Dendritic cell treated with granulocyte-macrophage colony-stimulating factor and Interleukin-4, amounts not matched to agents 40 ng/mL and 50 ng/mL, for 4 days (primary cell): ENCODE data around the gene OSGEP.

Source experiments
- H3K27ac Mint-ChIP-seq: one replicate; pipeline ENCODE4 v1.8.0; 2022; ENCODE audit warnings: mild to moderate bottlenecking, mixed read lengths
- H3K27me3 Mint-ChIP-seq: one replicate; pipeline ENCODE4 v1.8.0; 2022; ENCODE audit warnings: mild to moderate bottlenecking, mixed read lengths
- H3K36me3 Mint-ChIP-seq: one replicate; pipeline ENCODE4 v1.8.0; 2022; ENCODE audit warnings: low read depth, mixed read lengths
- H3K4me1 Mint-ChIP-seq: one replicate; pipeline ENCODE4 v1.8.0; 2022; ENCODE audit warnings: low read depth, mixed read lengths
- H3K4me3 Mint-ChIP-seq: one replicate; pipeline ENCODE4 v1.8.0; 2022; ENCODE audit warnings: mild to moderate bottlenecking, moderate library complexity, mixed read lengths
- H3K9me3 Mint-ChIP-seq: one replicate; pipeline ENCODE4 v1.8.0; 2022; ENCODE audit warnings: mixed read lengths
- intact Hi-C: fragments of 100-400 bp; cut with micrococcal nuclease; formaldehyde crosslinking; loops from one replicate; pipeline ENCODE4 v1.15.0; 2022

The OSGEP gene

DNA sequence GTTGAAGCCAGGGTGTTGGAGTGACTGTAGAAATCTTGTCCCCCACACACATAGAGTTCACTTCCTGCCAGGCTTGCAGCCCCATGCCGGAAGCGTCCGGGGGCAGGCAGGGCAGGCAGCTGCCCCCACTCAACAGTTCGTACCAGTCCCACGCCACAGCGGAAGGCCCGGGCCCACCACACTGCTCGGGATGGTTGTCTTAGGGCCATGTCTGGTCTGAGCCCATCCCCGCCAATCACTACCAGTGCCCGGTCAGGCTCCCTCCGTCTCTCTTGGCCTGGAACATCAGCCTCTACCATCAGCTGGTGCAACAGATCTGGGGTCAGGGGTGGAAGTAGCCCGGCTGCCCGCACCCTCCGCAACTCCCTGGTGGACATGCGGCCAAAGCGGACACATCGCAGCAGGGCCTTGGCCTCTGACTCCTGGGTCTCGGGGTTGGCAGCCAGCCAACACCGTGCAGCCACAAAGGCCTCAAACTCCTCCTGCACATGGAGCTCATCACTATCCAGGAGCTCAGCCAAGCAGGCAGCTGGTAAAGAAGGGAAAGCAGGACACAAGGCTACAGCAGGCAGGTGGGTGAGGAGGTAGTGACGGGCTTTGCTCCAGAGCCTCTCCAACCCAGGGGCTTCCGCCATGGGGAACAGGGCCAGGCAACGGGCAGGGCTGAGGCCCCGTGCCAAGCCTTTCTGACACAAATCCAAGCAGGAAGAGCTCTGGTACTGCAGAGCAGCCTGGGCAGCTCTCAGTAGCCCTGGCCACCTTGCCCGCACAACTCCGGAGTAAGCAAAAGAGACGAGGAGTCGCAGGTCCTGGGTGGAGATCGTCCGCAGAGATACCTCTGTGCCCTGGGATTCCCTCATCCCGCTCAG, 24.6 kb downstream of the OSGEP start:
- Mint-ChIP-seq H3K36me3 (no peaks in the 10 kb centered on the region), H3K27me3 (no peaks in the 10 kb centered on the region), H3K27ac (peak overlapping the region; percentile 81), H3K4me1 (peaks cover 48% of the 10 kb centered on the region), H3K4me3 (no peak overlapping the region), H3K9me3 (no peaks in the 10 kb centered on the region)
- intact Hi-C loops: no loop called here

DNA sequence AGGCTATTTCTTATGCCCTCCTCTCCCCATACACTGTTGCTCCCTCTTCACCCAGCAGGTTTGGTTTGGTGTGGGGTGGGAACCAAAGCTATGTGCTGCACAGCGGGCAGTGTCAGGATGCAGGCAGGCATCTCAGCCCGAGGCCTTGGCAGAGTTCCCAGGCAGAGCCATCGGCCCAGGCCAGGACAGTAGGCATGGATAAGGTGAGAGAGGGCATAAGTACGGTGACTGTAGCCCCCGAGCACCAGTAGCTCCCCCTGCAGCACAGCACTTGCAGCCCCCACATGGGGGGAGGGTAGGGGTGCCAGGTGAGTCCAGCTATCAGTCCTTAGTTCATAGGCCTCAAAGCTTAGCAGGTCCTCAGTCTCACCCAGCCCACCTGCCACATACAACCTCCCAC, 25.8 kb downstream of the OSGEP start:
- peak overlapping the region; percentile 81 for H3K27ac Mint-ChIP-seq
- H3K36me3 Mint-ChIP-seq: no peaks in the 10 kb centered on the region
- intact Hi-C loops: no loop called here
- no peaks in the 10 kb centered on the region for H3K27me3 Mint-ChIP-seq
- no peaks in the 10 kb centered on the region for H3K9me3 Mint-ChIP-seq
- peaks cover 55% of the 10 kb centered on the region for H3K4me1 Mint-ChIP-seq
- no peak overlapping the region for H3K4me3 Mint-ChIP-seq

GRCh38 chr14:20428010-20428365, 26.6 kb downstream of the OSGEP start:
- Mint-ChIP-seq H3K9me3 (no peaks in the 10 kb centered on the region), H3K36me3 (no peaks in the 10 kb centered on the region), H3K27me3 (no peaks in the 10 kb centered on the region), H3K4me1 (peaks cover 55% of the 10 kb centered on the region), H3K27ac (peak overlapping the region; percentile 81), H3K4me3 (peak overlapping the region; percentile 63)
- intact Hi-C loops: no loop called here

DNA sequence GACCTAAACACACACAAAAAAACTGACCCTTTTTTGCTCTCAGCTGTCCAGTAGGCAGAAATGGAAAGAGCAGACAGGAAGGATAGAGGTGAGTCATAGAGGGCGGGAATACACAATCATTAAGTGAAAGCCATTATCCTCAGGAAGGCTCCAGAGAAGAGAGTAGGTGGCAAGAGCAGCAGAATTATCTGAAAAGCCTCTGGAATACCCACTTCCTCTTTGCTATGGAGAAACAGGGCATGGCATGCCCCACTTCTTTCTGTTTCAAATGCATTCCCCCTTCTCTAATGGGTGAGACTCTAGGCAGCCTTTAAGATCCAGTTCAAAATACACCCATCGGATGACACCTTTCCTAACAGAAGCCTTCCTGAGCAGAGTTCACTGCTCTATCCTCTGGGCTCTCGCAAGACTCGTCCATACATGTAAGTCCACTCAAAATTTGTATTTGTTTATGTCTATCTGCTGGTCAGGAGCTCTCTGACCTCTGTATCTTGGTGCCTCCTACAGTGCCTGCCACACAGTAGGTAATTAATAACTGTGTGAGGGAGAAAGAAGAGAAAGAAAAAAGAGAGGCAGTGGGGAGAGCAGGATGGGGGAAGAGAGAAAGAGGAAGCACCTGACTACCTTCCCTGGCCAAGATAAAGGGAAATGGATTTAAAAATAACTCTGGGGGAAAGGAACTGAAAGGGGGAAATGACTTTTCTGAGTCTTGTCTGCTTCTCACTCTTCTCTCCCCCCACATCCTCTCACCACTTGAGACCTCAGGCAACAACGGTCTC, 27.2 kb downstream of the OSGEP start:
- Mint-ChIP-seq H3K4me1 (peaks cover 55% of the 10 kb centered on the region), H3K4me3 (peak overlapping the region; percentile 63), H3K27me3 (no peaks in the 10 kb centered on the region), H3K36me3 (no peaks in the 10 kb centered on the region), H3K27ac (peak overlapping the region; percentile 81), H3K9me3 (no peaks in the 10 kb centered on the region)
- intact Hi-C loops: no loop called here

- H3K27me3 Mint-ChIP-seq: no peaks in the 10 kb centered on the region
- H3K36me3 Mint-ChIP-seq: no peaks in the 10 kb centered on the region
- no peak overlapping the region for H3K27ac Mint-ChIP-seq
- intact Hi-C loops: no loop called here
- peaks cover 45% of the 10 kb centered on the region for H3K4me1 Mint-ChIP-seq
- no peak overlapping the region for H3K4me3 Mint-ChIP-seq
- no peaks in the 10 kb centered on the region for H3K9me3 Mint-ChIP-seq
These were observed 29.8 kb downstream of the OSGEP start for GRCh38 chr14:20424851-20425250.

GRCh38 chr14:20422886-20423285, 31.7 kb downstream of the OSGEP start:
- H3K36me3 Mint-ChIP-seq: no peaks in the 10 kb centered on the region
- no peaks in the 10 kb centered on the region for H3K27me3 Mint-ChIP-seq
- intact Hi-C loops: no loop called here
- H3K27ac Mint-ChIP-seq: no peak overlapping the region
- H3K9me3 Mint-ChIP-seq: no peaks in the 10 kb centered on the region
- H3K4me3 Mint-ChIP-seq: no peak overlapping the region
- peaks cover 43% of the 10 kb centered on the region for H3K4me1 Mint-ChIP-seq

GRCh38 chr14:20421267-20421666, 33.3 kb downstream of the OSGEP start:
- Mint-ChIP-seq H3K4me3 (no peak overlapping the region), H3K36me3 (no peaks in the 10 kb centered on the region), H3K27ac (no peak overlapping the region), H3K4me1 (peaks cover 37% of the 10 kb centered on the region), H3K27me3 (no peaks in the 10 kb centered on the region), H3K9me3 (no peaks in the 10 kb centered on the region)
- intact Hi-C loops: no loop called here

- H3K9me3 Mint-ChIP-seq: no peaks in the 10 kb centered on the region
- H3K4me3 Mint-ChIP-seq: no peak overlapping the region
- H3K27ac Mint-ChIP-seq: peak overlapping the region; percentile 47
- H3K27me3 Mint-ChIP-seq: no peaks in the 10 kb centered on the region
- H3K36me3 Mint-ChIP-seq: no peaks in the 10 kb centered on the region
- intact Hi-C loops: loop anchor here (10.0 kb wide), 1 partner anchor 75 kb away; the partner anchor contains the start of gene PARP2
- peaks cover 30% of the 10 kb centered on the region for H3K4me1 Mint-ChIP-seq
These were observed 35.2 kb downstream of the OSGEP start for GRCh38 chr14:20419419-20419818.

GRCh38 chr14:20418501-20418909, 36.1 kb downstream of the OSGEP start:
- H3K36me3 Mint-ChIP-seq: peaks cover 4% of the 10 kb centered on the region
- H3K27ac Mint-ChIP-seq: no peak overlapping the region
- H3K27me3 Mint-ChIP-seq: no peaks in the 10 kb centered on the region
- H3K4me1 Mint-ChIP-seq: peaks cover 37% of the 10 kb centered on the region
- H3K4me3 Mint-ChIP-seq: no peak overlapping the region
- intact Hi-C loops: loop anchor here (10.0 kb wide), 1 partner anchor 74 kb away; the partner anchor contains the start of gene PARP2
- H3K9me3 Mint-ChIP-seq: no peaks in the 10 kb centered on the region

GRCh38 chr14:20417250-20418186, 37.1 kb downstream of the OSGEP start:
- Mint-ChIP-seq H3K36me3 (peaks cover 14% of the 10 kb centered on the region), H3K27me3 (no peaks in the 10 kb centered on the region), H3K4me3 (no peak overlapping the region), H3K4me1 (peaks cover 39% of the 10 kb centered on the region), H3K9me3 (no peaks in the 10 kb centered on the region), H3K27ac (no peak overlapping the region)
- intact Hi-C loops: loop anchor here (10.0 kb wide), 1 partner anchor 73 kb away; the partner anchor contains the start of gene PARP2

DNA sequence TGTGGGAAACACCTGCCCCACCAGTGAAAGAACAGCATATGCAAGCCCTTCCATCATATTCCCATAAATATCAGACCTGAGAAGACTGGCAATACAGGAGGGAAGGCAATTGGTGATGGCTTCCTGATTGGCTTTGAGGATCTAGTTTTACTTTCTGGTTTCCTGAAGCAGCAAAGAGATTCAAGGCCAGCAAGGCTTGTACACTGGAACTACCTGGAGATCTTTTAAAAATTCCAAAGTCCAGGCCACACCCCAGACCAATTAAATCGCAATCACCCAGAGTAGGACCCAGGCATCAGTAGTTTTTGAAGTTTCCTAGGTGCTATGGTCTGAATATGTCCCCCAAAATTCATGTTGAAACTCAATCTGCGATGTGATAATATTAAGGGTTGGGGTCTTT, 38.4 kb downstream of the OSGEP start:
- Mint-ChIP-seq H3K4me3 (no peak overlapping the region), H3K27ac (peak overlapping the region; percentile 57), H3K4me1 (peaks cover 42% of the 10 kb centered on the region), H3K27me3 (no peaks in the 10 kb centered on the region), H3K36me3 (peaks cover 19% of the 10 kb centered on the region), H3K9me3 (no peaks in the 10 kb centered on the region)
- intact Hi-C loops: loop anchor here (10.0 kb wide), 1 partner anchor 71 kb away; the partner anchor contains the start of gene PARP2

GRCh38 chr14:20415782-20416206, 38.8 kb downstream of the OSGEP start:
- Mint-ChIP-seq H3K4me3 (no peak overlapping the region), H3K4me1 (peaks cover 46% of the 10 kb centered on the region), H3K9me3 (no peaks in the 10 kb centered on the region), H3K27me3 (no peaks in the 10 kb centered on the region), H3K27ac (peak overlapping the region; percentile 57), H3K36me3 (peaks cover 23% of the 10 kb centered on the region)
- intact Hi-C loops: loop anchor here (10.0 kb wide), 1 partner anchor 71 kb away; the partner anchor contains the start of gene PARP2

GRCh38 chr14:20413744-20414082, 40.9 kb downstream of the OSGEP start:
- H3K4me3 Mint-ChIP-seq: peak overlapping the region; percentile 95
- no peaks in the 10 kb centered on the region for H3K27me3 Mint-ChIP-seq
- peaks cover 35% of the 10 kb centered on the region for H3K36me3 Mint-ChIP-seq
- peaks cover 47% of the 10 kb centered on the region for H3K4me1 Mint-ChIP-seq
- H3K9me3 Mint-ChIP-seq: no peaks in the 10 kb centered on the region
- intact Hi-C loops: loop anchor here (2.0 to 10.0 kb wide), 4 partner anchors 41 to 274 kb away; partner anchors contain the start of genes ANG, APEX1, OSGEP and PARP2
- peak overlapping the region; percentile 92 for H3K27ac Mint-ChIP-seq
